HFFc6 (cell line): ENCODE data around the gene TMC6. TPM values are rescaled to one million over a fixed set of nuclear protein-coding genes. Genes with fewer than 3 reads are reported as not detected.

ENCODE experiments used
- DNase-seq: peaks from one replicate; pipeline ENCODE4 v3.0.0-alpha.2; 2018
- H3K27ac Mint-ChIP-seq: 2 replicates; pipeline ENCODE4 v1.8.0; 2020; ENCODE audit warnings: mild to moderate bottlenecking, mixed read lengths
- H3K27me3 Mint-ChIP-seq: 2 replicates; pipeline ENCODE4 v1.8.0; 2021; ENCODE audit warnings: mild to moderate bottlenecking, moderate library complexity, mixed read lengths; ENCODE audit not compliant: insufficient read depth
- H3K36me3 Mint-ChIP-seq: 2 replicates; pipeline ENCODE4 v1.8.0; 2021; ENCODE audit warnings: low read depth, mixed read lengths
- H3K4me1 Mint-ChIP-seq: 2 replicates; pipeline ENCODE4 v1.8.0; 2020; ENCODE audit warnings: low read depth, mixed read lengths
- H3K4me3 Mint-ChIP-seq: 2 replicates; pipeline ENCODE4 v1.8.0; 2020; ENCODE audit warnings: mild to moderate bottlenecking, moderate library complexity, mixed read lengths
- H3K9me3 Mint-ChIP-seq: 2 replicates; pipeline ENCODE4 v1.8.0; 2020; ENCODE audit warnings: mild to moderate bottlenecking, mixed read lengths
- CTCF ChIP-seq: fragments of 200-600 bp; sonication (generic); IDR thresholded peaks from 2 replicates; pipeline ENCODE4 v1.5.0; 2021; ENCODE audit warnings: antibody characterized with exemption, mild to moderate bottlenecking
- total RNA-seq, 6 experiments: library from RNA; stranded (reverse); fragmentation: NEBNext Ultra II Directional; extraction: Animal tissue kit (Norgen Biotek cat#: 25700); gene quantifications; 2 replicates in 1 of 6; 3 replicates in 5 of 6; pipeline ENCODE4 v1.2.3, GENCODE V29; 2021

TMC6 gene
- total RNA-seq, 6 experiments from 2014 or later = 0.20 to 0.59 TPM; not detected in 4

GRCh38 chr17:78163881-78164747 lies 35.6 kb upstream of the TMC6 start:
- H3K4me1 Mint-ChIP-seq = peaks cover 10% of the 10 kb centered on the region
- peaks cover 4% of the 10 kb centered on the region for H3K27me3 Mint-ChIP-seq
- H3K36me3 Mint-ChIP-seq = no peaks in the 10 kb centered on the region
- no peak for TF ChIP-seq CTCF
- H3K27ac Mint-ChIP-seq = no peak overlapping the region
- H3K4me3 Mint-ChIP-seq = no peak overlapping the region
- H3K9me3 Mint-ChIP-seq = no peaks in the 10 kb centered on the region
- DNase-seq = no peak

GRCh38 chr17:78159575-78160158 lies 31.1 kb upstream of the TMC6 start:
- H3K4me3 Mint-ChIP-seq = peak overlapping the region; percentile 18; the same call in 1 of the 2 replicates
- no peak overlapping the region; the same call in 1 of the 2 replicates for H3K27ac Mint-ChIP-seq
- no peak for TF ChIP-seq CTCF
- DNase-seq = peak; percentile 46
- no peaks in the 10 kb centered on the region for H3K36me3 Mint-ChIP-seq
- peaks cover 9% of the 10 kb centered on the region for H3K27me3 Mint-ChIP-seq
- no peaks in the 10 kb centered on the region for H3K9me3 Mint-ChIP-seq
- peaks cover 10% of the 10 kb centered on the region for H3K4me1 Mint-ChIP-seq

GRCh38 chr17:78154903-78155811 lies 26.6 kb upstream of the TMC6 start:
- H3K4me1 Mint-ChIP-seq = peaks cover 9% of the 10 kb centered on the region
- H3K36me3 Mint-ChIP-seq = no peaks in the 10 kb centered on the region
- no peak for TF ChIP-seq CTCF
- H3K9me3 Mint-ChIP-seq = no peaks in the 10 kb centered on the region
- H3K27me3 Mint-ChIP-seq = peaks cover 10% of the 10 kb centered on the region
- DNase-seq = no peak
- H3K27ac Mint-ChIP-seq = no peak overlapping the region
- no peak overlapping the region for H3K4me3 Mint-ChIP-seq

- no peaks in the 10 kb centered on the region for H3K36me3 Mint-ChIP-seq
- no peak overlapping the region for H3K4me3 Mint-ChIP-seq
- DNase-seq = no peak
- H3K27ac Mint-ChIP-seq = no peak overlapping the region
- no peak for TF ChIP-seq CTCF
- H3K9me3 Mint-ChIP-seq = no peaks in the 10 kb centered on the region
- peaks cover 24% of the 10 kb centered on the region for H3K27me3 Mint-ChIP-seq
- H3K4me1 Mint-ChIP-seq = no peaks in the 10 kb centered on the region
Measured at GRCh38 chr17:78151514-78152008, 23.0 kb upstream of the TMC6 start.

GRCh38 chr17:78148286-78149016 lies 19.9 kb upstream of the TMC6 start:
- H3K27ac Mint-ChIP-seq = no peak overlapping the region
- H3K4me3 Mint-ChIP-seq = no peak overlapping the region
- peaks cover 9% of the 10 kb centered on the region for H3K4me1 Mint-ChIP-seq
- peaks cover 22% of the 10 kb centered on the region for H3K27me3 Mint-ChIP-seq
- H3K9me3 Mint-ChIP-seq = no peaks in the 10 kb centered on the region
- TF ChIP-seq CTCF = no peak
- no peak for DNase-seq
- H3K36me3 Mint-ChIP-seq = no peaks in the 10 kb centered on the region
